GM06990 (cell line): Measurements from ENCODE around the gene LPCAT1.

Experiments used
- DNase-seq: peaks from one replicate; pipeline ENCODE4 v3.0.0-alpha.2; 2011; ENCODE audit not compliant: insufficient read length; ENCODE audit errors: extremely low read depth
- H3K27me3 ChIP-seq: replicated peaks from 2 replicates; pipeline ENCODE4 v1.6.0; 2011; ENCODE audit warnings: low read length; ENCODE audit not compliant: control insufficient read depth, insufficient read depth
- H3K36me3 ChIP-seq: 2 replicates; pipeline ENCODE4 v1.5.1; 2011; ENCODE audit warnings: low read length; ENCODE audit not compliant: control insufficient read depth, insufficient read depth
- H3K4me3 ChIP-seq: replicated peaks from 2 replicates; pipeline ENCODE4 v1.5.1; 2011; ENCODE audit warnings: low read depth, mild to moderate bottlenecking, control low read depth, low read length
- CTCF ChIP-seq: IDR thresholded peaks from 2 replicates; pipeline ENCODE4 v1.5.1; 2011; ENCODE audit warnings: low read length, control low read depth, mild to moderate bottlenecking, inconsistent platforms; ENCODE audit not compliant: insufficient read depth, poor library complexity, severe bottlenecking

Gene LPCAT1

GRCh38 chr5:1547236-1547635 lies 23.5 kb upstream of the LPCAT1 start:
- no peaks in the 10 kb centered on the region for H3K36me3 ChIP-seq
- no peaks in the 10 kb centered on the region; the same call in 1 of the 2 replicates for H3K27me3 ChIP-seq
- no peak for TF ChIP-seq CTCF
- no peak overlapping the region for H3K4me3 ChIP-seq
- no peak for DNase-seq

DNA sequence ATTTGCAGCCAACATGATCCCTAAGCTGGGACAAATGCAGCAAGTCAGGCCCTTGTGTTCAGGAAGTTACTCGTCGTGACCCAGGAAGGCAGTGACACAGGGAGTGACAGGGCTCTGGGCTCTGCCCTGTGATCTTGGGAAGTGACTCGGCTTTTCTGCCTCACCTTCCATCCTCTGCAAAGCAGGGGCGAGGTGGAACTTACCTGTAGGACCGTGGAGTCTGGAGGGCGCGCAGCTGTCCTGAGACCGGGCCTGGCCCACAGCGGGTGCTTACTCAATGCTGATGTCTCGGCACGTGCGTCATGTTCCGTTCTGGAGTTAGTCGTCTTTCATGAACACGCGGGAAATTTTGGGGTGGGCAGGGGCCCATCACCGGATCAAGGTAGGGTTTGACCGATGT lies 22.8 kb upstream of the LPCAT1 start:
- Histone ChIP-seq H3K4me3 (no peak overlapping the region), H3K27me3 (no peaks in the 10 kb centered on the region; the same call in 1 of the 2 replicates), H3K36me3 (no peaks in the 10 kb centered on the region)
- TF ChIP-seq CTCF: no peak
- DNase-seq: no peak

DNA sequence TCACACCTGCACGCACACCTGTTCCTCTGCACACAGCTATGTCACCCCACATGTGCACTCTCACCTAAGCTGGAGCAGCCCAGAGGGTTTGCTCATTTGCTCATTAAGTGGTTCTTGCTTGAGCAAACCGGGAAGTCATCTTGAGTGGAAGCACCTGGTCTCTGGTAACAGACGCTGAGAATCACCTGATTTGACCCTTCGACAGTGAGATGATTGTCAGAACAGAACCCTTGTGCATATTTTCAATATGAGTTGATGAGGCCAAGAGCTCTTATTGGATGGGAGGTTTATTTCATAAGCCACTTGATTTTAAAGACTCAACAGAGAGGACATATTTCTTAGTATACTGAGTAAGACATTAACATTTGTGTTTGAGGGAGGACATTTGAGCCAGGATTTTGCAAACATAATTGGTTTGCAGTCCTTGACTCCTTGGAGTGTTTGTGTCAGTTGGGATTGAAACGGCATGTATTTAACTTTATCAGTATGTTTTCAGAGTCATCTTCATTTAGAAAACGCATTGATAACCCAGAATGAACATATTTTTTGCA lies 22.1 kb upstream of the LPCAT1 start:
- Histone ChIP-seq H3K27me3 (no peaks in the 10 kb centered on the region), H3K4me3 (no peak overlapping the region), H3K36me3 (no peaks in the 10 kb centered on the region)
- TF ChIP-seq CTCF: no peak
- DNase-seq: no peak

DNA sequence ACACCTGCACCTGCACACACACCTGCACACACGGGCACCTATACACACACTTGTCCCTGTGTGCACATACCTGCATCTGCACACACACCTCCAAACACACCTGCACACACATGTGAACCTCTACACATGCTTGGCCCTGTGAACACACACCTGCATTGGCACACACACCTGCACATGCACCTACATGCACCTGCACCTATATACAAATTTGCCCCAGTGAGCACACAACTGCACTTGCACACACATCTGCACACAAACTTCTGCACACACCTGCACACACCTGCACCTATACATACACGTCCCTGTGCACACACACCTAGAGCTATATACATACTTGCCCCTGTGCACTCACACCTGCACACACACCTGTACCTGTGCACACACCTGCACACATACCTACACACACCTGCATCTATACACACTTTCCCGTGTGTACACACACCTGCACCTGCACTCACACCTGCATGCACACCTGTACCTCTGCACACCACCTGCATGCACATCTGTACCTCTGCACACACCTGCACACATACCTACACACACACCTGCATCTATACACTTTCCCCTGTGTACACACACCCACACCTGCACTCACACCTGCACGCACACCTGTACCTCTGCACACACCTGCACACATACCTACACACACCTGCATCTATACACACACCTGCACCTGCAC lies 21.5 kb upstream of the LPCAT1 start:
- Histone ChIP-seq H3K36me3 (no peaks in the 10 kb centered on the region), H3K27me3 (no peaks in the 10 kb centered on the region), H3K4me3 (no peak overlapping the region)
- TF ChIP-seq CTCF: no peak
- DNase-seq: no peak

DNA sequence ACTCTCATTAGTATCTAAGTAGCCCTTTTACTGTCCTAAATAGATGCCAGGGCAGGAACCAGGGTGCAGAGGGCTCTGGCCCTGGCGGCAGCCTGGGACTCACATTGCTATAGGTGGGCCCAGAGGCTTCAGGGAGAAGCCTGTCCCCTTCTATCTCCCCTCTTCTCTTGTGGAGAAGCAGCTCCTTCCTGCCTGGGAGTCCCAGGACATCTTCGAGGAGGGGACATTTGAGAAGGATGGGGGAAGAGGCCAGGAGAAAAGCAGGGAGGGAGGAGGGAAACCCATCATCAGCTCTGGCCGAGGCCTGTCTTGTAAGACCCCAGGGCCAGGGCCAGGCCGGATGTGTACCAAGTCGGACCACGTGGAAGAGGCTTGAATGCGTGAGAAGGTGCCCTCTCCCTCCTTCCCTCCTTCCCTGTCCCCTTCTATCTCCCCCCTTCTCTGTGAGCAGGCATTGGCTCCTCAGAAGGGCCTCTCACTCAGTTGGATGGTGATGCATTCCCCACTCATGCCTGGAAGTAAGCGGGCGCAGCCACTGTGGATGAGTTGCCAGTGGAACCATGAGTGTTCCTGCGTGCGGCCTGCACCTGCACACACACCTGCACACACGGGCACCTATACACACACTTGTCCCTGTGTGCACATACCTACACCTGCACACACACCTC lies 20.7 kb upstream of the LPCAT1 start:
- H3K27me3 ChIP-seq: no peaks in the 10 kb centered on the region
- TF ChIP-seq CTCF: no peak
- DNase-seq: no peak
- H3K36me3 ChIP-seq: no peaks in the 10 kb centered on the region
- no peak overlapping the region for H3K4me3 ChIP-seq
